Neutrophil (primary cell): ENCODE results near the gene EEF2K.
"Not testable (repeated sequence)": the region's sequence is repeated elsewhere in the genome, so short reads cannot be mapped to it uniquely, and the experiment has no call there.

ENCODE experiments used
- H3K27ac ChIP-seq: fragments of 200-600 bp; sonication (generic); 2 replicates; pipeline ENCODE4 v1.5.1; 2016; ENCODE audit warnings: mild to moderate bottlenecking, moderate library complexity
- H3K27me3 ChIP-seq: fragments of 200-600 bp; sonication (generic); 2 replicates; pipeline ENCODE4 v1.6.0; 2016; ENCODE audit warnings: mild to moderate bottlenecking
- H3K36me3 ChIP-seq: fragments of 200-600 bp; sonication (generic); 2 replicates; pipeline ENCODE4 v1.5.1; 2017
- H3K4me1 ChIP-seq, 2 experiments: fragments of 200-600 bp in 1 of 2; sonication (generic) in 1 of 2; 1 replicate in 1 of 2; 2 replicates in 1 of 2; pipeline versions ENCODE4 v1.5.1 to v1.6.1; 2013 to 2016; ENCODE audit warnings: low read depth in 1 of 2, low read length in 1 of 2, mild to moderate bottlenecking in 1 of 2, moderate library complexity in 1 of 2; ENCODE audit not compliant: control insufficient read depth in 1 of 2, insufficient read depth in 1 of 2
- H3K4me3 ChIP-seq, 2 experiments: fragments of 200-600 bp in 1 of 2; sonication (generic) in 1 of 2; 1 replicate in 1 of 2; 2 replicates in 1 of 2; pipeline ENCODE4 v1.5.1; 2013 to 2016; ENCODE audit warnings: low read depth in 1 of 2, low read length in 1 of 2, mild to moderate bottlenecking in 1 of 2, moderate library complexity in 1 of 2
- H3K9me3 ChIP-seq: fragments of 200-600 bp; sonication (generic); 2 replicates; pipeline ENCODE4 v1.5.1; 2016
- CTCF ChIP-seq: fragments of 200-600 bp; sonication (generic); IDR thresholded peaks from 2 replicates; pipeline ENCODE4 v1.5.1; 2016; ENCODE audit warnings: antibody characterized with exemption

EEF2K gene

GRCh38 chr16:22299036-22299435 is 93.0 kb downstream of the EEF2K start:
- Histone ChIP-seq H3K9me3 (no peaks in the 10 kb centered on the region), H3K4me1 (peaks cover 20 to 23% of the 10 kb centered on the region in 2 experiments), H3K27ac (no peak overlapping the region), H3K27me3 (no peaks in the 10 kb centered on the region), H3K4me3 (no peak overlapping the region), H3K36me3 (peaks cover 3% of the 10 kb centered on the region)
- TF ChIP-seq CTCF: no peak

- Histone ChIP-seq H3K36me3 (peaks cover 17% of the 10 kb centered on the region), H3K4me3 (no peak overlapping the region), H3K27ac (no peak overlapping the region), H3K27me3 (no peaks in the 10 kb centered on the region), H3K4me1 (peaks cover 20 to 23% of the 10 kb centered on the region in 2 experiments), H3K9me3 (no peaks in the 10 kb centered on the region)
- TF ChIP-seq CTCF: no peak
These were observed 94.5 kb downstream of the EEF2K start for GRCh38 chr16:22300427-22301071.

- H3K36me3 ChIP-seq: peaks cover 22% of the 10 kb centered on the region
These were observed 95.3 kb downstream of the EEF2K start for GRCh38 chr16:22301423-22301822.

GRCh38 chr16:22302776-22303363 is 96.8 kb downstream of the EEF2K start:
- Histone ChIP-seq H3K4me1 (peaks cover 8 to 9% of the 10 kb centered on the region in 2 experiments), H3K27ac (no peak overlapping the region), H3K4me3 (no peak overlapping the region), H3K9me3 (no peaks in the 10 kb centered on the region), H3K27me3 (no peaks in the 10 kb centered on the region), H3K36me3 (peaks cover 35% of the 10 kb centered on the region)
- TF ChIP-seq CTCF: no peak

More at GRCh38 chr16:22301423-22301822, 95.3 kb downstream of the EEF2K start:
- not testable (repeated sequence) for H3K27me3 ChIP-seq, H3K27ac ChIP-seq, H3K4me3 ChIP-seq, H3K9me3 ChIP-seq
- peaks cover 20 to 21% of the 10 kb centered on the region in 2 experiments for H3K4me1 ChIP-seq

GRCh38 chr16:22304411-22304810 is 98.3 kb downstream of the EEF2K start:
- Histone ChIP-seq H3K27ac (no peak overlapping the region), H3K27me3 (no peaks in the 10 kb centered on the region), H3K4me3 (no peak overlapping the region), H3K9me3 (no peaks in the 10 kb centered on the region), H3K36me3 (peaks cover 49% of the 10 kb centered on the region), H3K4me1 (no peaks in the 10 kb centered on the region)
- TF ChIP-seq CTCF: no peak

GRCh38 chr16:22306788-22307187 is 100.7 kb downstream of the EEF2K start:
- Histone ChIP-seq H3K36me3 (peaks cover 61% of the 10 kb centered on the region), H3K4me1 (no peaks in the 10 kb centered on the region), H3K4me3 (no peak overlapping the region), H3K9me3 (no peaks in the 10 kb centered on the region), H3K27me3 (no peaks in the 10 kb centered on the region), H3K27ac (no peak overlapping the region)
- no peak for TF ChIP-seq CTCF
